Measurements from ENCODE around the gene RPS19.

RPS19 gene

DNA sequence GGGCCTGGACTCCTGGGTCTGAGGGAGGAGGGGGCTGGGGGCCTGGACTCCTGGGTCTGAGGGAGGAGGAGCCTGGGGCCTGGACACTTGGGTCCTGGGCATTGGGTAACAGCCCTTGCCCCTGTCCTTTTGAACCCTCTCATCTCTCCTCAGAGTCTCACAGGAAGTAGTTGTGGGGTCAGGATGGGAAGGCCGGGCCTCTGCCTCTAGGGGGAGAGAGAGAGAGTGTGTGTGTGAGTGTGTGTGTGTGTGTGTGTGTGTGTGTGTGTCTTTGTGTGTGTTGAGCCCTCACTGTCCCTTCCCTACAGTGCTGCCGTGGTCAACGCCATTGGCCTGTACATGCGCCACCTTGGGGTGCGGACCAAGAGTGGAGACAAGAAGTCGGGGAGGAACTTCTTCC, 33.8 kb downstream of the RPS19 start:
- H3K4me3 ChIP-seq (ENCODE audit: low read length), result no peak overlapping the region
- peak; percentile 48 for DNase-seq (ENCODE audit: low read depth, low spot score)

DNA sequence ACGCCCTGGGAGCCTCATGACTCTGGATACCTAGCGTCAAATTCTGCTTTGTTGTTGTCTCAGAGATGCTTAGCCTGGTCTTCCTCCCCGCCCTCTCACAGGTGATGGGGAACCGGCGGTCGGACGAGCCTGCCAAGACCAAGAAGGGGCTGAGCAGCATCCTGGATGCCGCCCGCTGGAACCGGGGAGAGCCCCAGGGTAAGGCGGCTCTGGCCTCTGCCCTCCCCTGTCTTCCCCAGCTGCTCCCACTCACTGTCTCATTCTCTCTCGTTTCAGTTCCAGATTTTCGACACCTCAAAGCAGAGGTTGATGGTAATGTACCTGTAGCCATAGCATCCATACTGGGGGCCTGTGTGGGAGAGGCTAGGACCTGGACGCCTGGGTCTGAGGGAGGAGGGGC, 34.3 kb downstream of the RPS19 start:
- DNase-seq (ENCODE audit: low read depth, low spot score), result no peak
- no peak overlapping the region for H3K4me3 ChIP-seq (ENCODE audit: low read length)

DNA sequence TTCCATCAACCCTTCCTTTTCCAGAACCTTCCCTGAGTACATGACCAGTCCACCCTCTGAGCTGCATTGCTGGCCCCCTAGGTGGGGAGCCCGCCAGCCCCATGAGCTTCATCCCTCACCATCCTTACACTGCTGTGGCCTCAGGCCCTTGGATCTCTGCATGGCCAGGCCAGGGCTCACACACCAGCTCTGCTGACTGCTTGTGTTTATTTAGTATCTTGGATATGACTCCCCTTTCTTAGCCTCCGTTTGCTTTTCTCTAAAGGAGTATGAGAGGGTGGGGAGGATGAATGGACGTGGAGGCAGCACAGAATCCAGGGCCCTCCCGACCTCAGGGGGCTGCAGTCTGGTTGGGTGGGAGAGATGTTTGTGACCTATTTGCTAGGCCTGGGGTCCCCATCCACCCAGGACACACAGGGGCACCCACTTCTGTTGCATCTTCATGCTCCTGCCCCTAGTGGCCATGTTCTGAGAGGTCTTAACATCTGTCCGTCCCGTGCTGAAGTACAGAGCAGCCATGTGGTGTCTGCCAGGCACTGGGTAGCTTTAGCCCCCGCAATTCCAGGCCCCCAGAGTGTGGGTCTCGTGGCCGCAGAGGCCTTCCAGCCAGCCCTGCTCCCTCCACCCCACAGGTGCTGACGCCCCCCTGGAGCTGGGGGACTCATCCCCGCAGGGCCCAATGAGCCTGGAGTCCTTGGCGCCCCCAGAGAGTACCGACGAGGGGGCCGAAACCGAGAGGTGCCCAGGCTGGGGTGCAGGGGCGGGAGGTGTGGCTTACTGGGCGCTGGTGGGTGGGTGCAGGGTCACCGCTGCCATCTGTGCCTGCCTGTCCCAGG, 35.9 kb downstream of the RPS19 start:
- no peak for DNase-seq (ENCODE audit: low read depth, low spot score)
- H3K4me3 ChIP-seq (ENCODE audit: low read length), result no peak overlapping the region

DNA sequence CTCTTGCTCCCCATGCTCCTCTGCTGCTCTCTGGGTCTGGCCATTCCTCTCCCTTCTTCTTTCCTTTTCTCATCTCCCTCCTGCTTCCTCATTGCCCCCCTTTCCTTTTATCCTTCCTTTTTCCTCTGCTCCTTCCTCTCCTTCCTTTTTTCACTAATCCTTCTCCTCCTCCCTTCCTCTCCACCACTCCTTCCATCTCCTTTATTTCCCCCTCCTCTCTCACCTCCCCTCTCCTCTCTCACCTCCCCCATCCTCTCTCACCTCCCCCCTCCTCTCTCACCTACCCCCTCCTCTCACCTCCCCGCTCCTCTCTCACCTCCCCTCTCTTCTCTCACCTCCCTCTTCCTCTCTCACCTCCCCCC, 36.5 kb downstream of the RPS19 start:
- H3K4me3 ChIP-seq (ENCODE audit: low read length), result no peak overlapping the region

DNA sequence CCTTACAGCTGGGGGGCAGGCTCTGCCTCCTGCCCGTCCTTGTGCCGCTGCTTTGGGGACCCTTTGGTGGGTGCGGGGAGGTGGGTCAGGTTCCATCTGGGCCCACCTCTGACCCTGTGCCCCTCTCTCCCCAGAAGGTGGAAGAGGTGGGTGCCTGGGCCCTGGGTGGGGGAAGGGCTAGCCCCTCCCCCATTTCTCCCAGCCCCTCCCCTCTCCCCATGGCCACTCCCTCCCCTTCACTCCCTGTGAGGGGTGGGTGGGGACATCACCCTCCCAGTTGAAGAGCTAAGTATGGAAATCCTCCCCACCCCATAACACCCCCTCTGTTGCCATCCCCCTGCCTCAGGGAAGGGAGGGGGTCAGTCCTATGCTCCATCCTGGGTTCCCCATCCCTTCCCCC, 37.1 kb downstream of the RPS19 start:
- H3K4me3 ChIP-seq (ENCODE audit: low read length), result no peak overlapping the region
- no peak for DNase-seq (ENCODE audit: low read depth, low spot score)

More for the DNA sequence above, 36.5 kb downstream of the RPS19 start:
- DNase-seq (ENCODE audit: low read depth, low spot score), result no peak

DNA sequence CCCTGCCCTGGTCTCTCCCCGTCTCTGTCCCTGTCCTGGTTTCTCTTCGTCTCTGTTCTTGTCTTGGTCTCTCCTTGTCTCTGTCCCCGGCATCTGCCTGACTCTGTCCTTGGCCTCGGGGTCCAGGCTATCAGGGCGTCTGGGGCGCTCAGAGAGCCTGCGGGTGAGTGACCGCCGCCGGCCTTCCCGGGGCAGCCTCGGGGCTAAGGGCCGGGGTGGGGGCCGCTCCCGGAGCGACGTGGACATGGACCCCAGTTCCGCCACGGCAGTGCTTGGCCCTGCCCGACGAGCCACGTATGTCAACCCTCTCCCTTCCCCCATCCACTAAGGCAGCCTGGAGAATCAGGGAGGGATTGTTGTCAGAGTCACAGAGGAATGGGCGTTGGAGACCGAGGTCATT, 37.8 kb downstream of the RPS19 start:
- DNase-seq (ENCODE audit: low read depth, low spot score), result no peak

DNA sequence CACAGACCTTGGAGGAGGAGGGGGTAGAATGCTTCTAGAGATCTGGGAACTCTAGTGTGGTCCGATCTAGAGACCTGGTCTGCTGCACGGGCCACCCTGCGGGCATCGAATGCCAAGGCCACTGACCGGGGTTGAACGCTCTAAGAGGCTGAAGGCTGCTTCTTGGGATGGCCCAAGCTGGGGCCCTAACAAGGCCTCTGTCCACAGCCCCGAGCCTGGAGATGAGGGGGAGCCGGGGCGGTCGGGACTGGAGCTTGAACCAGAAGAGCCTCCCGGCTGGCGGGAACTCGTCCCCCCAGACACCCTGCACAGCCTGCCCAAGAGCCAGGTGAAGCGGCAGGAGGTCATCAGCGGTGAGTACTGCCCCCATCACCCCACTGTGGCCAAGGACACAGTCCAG, 38.2 kb downstream of the RPS19 start:
- no peak for DNase-seq (ENCODE audit: low read depth, low spot score)
- H3K4me3 ChIP-seq (ENCODE audit: low read length), result no peak overlapping the region

More for the DNA sequence above, 37.8 kb downstream of the RPS19 start:
- no peak overlapping the region for H3K4me3 ChIP-seq (ENCODE audit: low read length)

DNA sequence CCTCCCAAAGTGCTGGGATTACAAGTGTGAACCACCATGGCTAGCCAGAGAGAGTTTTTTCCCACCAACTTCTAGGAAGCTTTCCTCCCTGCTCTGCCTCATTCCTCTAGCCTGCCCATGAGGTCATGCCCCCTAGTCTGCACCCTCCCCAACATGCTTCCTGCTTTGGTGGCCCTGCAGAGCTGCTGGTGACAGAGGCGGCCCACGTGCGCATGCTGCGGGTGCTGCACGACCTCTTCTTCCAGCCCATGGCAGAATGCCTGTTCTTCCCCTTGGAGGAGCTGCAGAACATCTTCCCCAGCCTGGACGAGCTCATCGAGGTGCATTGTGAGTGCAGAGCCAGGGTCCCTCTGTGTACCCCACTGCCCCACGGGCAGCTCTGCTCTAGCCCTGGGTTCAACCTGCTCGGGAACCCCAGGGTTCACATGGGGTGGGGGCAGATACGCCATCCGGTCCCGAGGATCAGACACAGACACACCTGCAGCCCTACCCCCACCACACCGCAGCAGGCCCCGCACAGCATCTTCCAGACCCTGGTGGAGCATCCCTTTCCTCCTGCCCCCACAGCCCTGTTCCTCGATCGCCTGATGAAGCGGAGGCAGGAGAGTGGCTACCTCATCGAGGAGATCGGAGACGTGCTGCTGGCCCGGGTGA, 41.8 kb downstream of the RPS19 start:
- H3K4me3 ChIP-seq (ENCODE audit: low read length), result no peak overlapping the region
- no peak for DNase-seq (ENCODE audit: low read depth, low spot score)

DNA sequence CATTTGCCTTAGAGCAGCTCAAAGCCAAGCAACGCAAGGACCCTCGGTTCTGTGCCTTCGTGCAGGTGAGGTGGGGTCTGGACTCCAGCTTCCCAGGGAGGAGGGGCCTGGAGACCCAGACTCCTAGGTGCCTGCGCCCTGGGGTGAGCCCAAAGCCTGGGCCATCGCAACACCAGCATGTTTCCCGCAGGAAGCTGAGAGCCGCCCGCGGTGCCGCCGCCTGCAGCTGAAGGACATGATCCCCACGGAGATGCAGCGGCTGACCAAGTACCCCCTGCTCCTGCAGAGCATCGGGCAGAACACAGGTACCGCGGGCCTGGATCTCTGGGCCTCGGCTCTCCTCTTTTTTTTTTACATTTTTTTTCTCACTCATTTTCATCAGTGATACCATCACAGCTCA, 42.5 kb downstream of the RPS19 start:
- H3K4me3 ChIP-seq (ENCODE audit: low read length), result no peak overlapping the region
- no peak for DNase-seq (ENCODE audit: low read depth, low spot score)

DNA sequence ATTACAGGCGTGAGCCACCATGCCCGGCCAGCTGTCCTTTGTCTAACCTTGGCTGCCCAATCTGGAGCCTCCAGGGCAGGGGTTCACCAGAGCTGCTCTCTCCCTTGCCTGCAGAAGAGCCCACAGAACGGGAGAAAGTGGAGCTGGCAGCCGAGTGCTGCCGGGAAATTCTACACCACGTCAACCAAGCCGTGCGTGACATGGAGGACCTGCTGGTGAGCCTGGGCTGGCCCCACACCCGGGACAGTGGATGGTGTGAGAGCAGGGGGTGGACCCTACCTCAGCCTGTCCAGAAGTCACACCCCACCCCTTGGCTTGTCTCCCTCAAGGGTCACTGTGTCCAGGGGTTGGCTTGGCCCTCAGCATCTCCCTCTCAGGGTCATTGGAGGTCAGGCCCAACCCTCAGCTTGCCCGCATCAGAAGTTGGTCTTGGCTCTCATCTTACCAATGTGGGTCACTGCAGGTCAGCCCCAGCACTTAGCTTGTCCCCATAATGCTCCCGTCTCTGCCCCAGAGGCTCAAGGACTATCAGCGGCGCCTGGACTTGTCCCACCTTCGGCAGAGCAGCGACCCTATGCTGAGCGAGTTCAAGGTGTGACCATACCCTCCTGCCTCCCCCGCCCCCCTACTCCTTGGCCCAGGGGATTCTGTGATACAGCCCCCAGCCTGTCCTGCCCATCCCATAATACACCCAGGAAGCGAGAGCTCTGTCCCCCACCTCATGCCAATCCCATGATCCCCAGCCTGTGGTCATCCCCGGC, 43.3 kb downstream of the RPS19 start:
- DNase-seq (ENCODE audit: low read depth, low spot score), result no peak
- H3K4me3 ChIP-seq (ENCODE audit: low read length), result no peak overlapping the region

DNA sequence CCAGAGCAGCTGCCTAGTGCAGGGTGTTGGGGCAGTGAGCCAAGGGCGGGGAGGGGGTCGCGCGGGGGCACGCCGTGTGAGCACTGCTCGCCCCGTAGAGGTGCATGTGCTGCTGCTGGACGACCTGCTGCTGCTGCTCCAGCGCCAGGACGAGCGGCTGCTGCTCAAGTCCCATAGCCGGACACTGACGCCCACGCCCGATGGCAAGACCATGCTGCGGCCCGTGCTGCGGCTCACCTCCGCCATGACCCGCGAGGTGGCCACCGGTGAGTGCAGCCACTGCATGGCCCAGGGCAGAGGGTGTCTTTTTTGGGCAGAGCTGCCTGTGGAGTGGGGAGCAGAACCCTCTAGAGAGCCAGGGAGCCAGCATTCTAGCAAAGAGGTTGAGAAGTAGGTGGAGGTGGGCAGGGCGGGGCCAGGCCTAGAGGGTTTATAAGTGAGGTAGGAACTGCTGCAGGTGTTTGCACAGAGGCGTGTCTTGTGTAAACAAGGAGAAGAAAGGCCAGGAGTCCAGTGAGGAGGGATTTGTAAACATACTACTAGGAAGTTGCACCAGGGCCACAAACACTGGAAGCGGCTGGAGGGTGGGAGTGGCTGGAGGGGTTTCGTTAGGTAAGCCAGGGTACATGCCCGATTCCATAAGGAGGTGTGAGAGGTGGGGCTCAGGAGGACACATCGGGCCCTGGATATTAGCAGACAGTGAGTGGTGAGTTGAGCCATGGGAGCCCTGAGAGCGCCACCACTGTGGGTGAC, 44.2 kb downstream of the RPS19 start:
- DNase-seq (ENCODE audit: low read depth, low spot score), result no peak
- H3K4me3 ChIP-seq (ENCODE audit: low read length), result no peak overlapping the region

DNA sequence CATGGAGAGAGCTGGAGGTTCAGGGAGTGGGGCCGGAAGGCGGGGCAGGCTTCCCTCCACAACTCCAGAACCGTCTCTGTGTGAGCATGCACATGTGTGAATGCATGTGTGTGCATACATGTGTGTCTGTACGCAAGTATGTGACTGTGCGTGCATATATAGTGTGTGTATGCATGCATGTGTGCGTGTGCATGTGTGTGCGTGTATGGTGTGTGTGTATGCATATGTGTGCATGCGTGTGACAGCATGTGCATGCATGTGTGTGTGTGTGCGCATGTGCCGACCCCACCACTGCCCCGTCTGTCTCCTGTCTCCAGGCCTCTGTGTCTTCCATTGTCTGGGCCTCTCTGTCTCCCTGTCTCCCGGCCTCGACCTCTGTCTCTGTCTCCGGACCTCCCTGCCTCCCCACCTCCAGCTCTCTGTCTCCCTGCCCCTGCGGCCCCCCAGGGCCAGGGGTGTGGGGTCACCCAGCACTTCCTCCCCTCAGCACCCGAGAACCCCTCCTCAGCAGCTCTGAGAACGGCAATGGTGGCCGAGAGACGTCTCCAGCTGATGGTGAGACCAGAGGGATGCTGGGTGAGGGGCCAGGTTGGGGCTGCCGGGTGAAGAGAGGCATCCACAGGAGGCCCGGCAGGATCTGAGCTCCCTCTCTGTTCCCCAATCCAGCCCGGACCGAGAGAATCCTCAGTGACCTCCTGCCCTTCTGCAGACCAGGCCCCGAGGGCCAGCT, 45.4 kb downstream of the RPS19 start:
- DNase-seq (ENCODE audit: low read depth, low spot score), result no peak
- no peak overlapping the region for H3K4me3 ChIP-seq (ENCODE audit: low read length)

DNA sequence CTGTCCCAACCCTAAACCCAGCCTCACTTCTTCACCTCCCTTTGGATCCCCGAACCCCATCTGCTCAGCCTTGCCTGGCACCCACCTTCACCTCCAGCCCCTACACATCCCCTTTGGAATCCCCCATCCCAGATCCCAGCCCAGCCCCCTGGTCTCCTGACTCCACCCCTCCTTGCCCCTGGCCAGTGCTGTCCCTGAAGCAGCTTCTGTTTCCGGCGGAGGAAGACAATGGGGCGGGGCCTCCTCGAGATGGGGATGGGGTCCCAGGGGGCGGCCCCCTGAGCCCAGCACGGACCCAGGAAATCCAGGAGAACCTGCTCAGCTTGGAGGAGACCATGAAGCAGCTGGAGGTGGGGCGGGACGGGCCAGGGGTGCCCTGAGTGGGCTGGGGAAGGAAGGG, 46.2 kb downstream of the RPS19 start:
- no peak overlapping the region for H3K4me3 ChIP-seq (ENCODE audit: low read length)
- no peak for DNase-seq (ENCODE audit: low read depth, low spot score)

DNA sequence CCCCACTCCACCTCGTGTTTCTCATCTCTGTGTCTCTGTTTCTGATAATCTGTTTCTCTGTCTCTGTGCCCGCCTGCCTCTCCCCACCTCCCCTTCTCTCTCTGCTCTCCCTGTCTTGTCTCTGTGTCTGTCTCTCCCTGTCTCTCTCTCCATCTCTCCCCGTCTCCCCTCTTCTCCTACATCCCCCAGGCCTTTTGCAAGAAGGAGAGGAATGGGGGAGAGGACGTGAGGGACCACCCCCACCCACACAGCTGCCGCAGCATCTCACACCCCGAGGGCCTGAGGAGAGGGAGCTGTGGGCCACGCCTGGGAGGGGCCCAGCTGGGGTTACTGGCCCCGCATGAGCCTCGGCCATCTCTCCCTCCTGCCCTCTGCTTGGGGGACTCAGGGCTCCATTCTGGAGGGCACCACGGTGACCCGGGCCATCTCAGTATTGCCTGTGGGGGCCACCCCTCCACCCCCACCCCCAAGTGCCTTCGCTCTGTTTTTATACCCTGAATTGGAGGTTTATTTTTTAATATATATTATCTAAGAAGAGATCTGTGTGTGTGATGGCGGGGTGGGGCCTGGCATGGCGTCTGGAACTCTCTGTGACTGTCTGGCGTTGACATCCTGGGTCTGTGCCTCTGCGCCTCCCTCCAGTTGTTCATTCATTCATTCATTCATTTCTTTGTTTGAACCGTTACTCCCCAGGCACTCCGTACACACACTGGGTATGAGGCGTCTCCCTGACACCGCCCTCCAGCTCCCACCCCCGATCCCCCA, 47.0 kb downstream of the RPS19 start:
- H3K4me3 ChIP-seq (ENCODE audit: low read length), result no peak overlapping the region
- DNase-seq (ENCODE audit: low read depth, low spot score), result no peak

DNA sequence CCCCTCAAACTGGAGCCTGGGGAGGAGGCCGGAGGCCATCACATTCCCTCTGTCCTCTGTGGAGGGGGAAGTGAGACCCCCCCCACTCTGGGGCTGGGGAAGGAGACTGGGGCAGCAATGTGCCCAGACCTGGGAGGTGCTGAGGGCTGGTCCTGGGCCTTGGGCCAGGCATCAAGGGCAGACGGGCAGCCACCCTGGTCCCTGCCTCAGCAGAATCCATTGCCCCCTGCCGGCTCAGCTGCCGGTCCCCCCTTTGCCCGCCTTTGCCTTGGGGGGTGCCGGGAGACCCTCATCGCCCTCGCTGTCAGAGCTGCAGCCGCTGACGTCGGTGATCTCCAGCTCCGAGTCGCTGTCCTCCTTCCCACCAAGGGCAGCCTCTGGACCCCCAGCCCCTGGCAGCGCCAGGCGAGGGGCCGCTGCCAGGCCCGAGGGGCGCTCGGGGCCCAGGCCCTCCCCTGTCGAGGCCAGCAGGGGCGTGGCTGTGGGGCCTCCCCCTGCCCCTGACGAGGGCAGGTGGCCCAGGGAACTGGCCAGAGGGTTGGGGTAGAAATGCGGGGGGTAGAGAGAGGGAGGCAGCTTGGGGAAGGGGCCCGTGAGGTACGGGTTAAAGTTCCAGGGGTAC, 48.0 kb downstream of the RPS19 start:
- no peak overlapping the region for H3K4me3 ChIP-seq (ENCODE audit: low read length)
- no peak for DNase-seq (ENCODE audit: low read depth, low spot score)

DNA sequence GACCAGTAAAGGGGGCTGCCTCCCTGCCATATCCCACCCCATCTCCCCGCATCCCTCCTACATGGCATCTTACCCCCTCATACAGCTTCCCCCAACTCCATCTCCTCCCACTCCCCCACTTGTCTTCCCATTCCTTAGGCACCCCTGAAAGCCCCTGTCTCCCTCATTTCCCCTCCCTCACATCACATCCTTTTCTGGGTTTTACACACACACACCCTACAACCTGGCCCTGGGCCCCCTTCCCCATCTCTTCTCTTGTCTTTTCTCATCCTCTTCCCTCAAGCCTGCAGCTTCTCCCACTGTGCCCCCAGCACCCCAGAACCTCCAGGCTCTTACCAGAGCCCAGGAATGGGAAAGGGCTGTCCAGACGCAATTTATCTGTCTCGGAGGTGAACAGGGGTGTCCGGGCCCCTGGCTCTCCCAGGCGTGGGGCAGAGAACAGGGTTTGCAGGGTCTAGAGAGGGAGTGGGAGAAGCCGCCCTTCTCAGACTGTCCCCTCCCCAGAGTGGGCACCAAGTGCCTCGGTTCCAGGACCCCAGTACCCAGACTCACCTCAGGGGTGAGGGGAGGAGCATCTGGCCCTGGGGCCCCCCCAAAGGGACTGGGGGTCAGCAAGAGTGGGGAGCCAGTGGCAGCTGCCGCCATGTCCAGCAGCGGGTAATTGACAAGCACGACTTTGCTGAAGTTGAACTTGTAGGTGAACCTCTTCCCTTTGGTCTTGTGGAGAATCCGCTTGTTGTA, 48.8 kb downstream of the RPS19 start:
- no peak for DNase-seq (ENCODE audit: low read depth, low spot score)
- no peak overlapping the region for H3K4me3 ChIP-seq (ENCODE audit: low read length)

DNA sequence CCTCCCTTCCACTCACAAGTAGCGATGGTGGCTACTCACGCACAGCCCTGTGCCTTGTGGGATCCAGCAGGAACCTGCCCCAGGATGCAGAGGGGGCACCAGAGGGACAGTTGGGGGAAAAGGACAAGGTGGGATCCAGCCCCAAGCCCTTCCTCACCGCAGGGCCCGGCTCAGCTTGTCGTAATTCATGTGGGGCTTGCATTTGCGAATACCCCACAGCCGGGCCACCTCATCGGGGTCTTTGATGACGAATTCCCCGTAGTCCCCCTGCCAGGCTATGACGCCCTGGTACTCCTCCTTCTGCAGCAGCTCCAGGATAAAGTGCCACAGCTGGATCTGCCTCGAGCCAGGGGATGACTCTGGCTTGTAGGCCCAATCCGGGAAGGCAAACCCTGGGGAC, 49.7 kb downstream of the RPS19 start:
- no peak for DNase-seq (ENCODE audit: low read depth, low spot score)
- no peak overlapping the region for H3K4me3 ChIP-seq (ENCODE audit: low read length)
